HUDEP-2 (cell line): ENCODE measurements around the gene AGGF1.
"Not testable (repeated sequence)": the region's sequence is repeated elsewhere in the genome, so short reads cannot be mapped to it uniquely, and the experiment has no call there.

ENCODE experiments used
- DNase-seq, 76 experiments: peaks; one replicate each; lab custom pipeline; 2025; ENCODE audit not compliant: unreplicated experiment in 76 of 76; lab: John Stamatoyannopoulos, UW

AGGF1 gene

DNA sequence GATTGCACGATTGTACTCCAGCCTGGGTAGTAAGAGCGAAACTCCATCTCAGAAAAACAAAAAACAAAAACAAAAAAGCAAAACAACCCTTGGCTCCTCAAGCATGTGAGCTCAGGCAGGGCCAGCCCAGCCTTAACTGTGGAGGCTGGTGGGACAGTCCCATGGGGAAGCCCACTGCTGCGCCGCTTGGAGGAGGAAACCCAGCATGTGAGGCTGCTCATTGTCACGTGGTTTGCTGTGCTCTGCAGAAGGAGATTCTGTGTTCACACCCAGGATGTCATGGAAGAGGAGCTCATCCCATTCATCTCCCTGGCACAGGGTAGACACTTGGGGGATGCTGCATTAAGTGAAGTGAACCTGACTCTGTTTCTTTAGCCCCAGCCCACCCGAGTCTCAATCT, 52.9 kb downstream of the AGGF1 start:
- no peak for DNase-seq

DNA sequence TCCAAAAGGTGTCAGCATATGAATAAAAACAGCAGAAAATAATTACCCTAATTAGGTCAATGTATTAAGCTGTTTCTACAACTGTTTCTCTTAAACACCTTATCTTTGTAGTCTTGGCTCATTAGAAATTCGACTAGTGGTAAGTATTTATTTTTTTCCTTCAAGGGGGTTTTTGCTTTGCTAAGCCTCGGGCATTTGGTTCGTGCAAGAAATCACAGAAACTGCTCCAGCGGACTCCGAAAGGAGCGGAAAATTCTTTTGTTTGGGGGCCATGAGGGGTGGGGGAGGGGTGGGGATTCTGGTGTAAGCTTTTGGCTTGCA, 56.1 kb downstream of the AGGF1 start:
- peak in 2 of 76 experiments; percentile 38 to 60 for DNase-seq

DNA sequence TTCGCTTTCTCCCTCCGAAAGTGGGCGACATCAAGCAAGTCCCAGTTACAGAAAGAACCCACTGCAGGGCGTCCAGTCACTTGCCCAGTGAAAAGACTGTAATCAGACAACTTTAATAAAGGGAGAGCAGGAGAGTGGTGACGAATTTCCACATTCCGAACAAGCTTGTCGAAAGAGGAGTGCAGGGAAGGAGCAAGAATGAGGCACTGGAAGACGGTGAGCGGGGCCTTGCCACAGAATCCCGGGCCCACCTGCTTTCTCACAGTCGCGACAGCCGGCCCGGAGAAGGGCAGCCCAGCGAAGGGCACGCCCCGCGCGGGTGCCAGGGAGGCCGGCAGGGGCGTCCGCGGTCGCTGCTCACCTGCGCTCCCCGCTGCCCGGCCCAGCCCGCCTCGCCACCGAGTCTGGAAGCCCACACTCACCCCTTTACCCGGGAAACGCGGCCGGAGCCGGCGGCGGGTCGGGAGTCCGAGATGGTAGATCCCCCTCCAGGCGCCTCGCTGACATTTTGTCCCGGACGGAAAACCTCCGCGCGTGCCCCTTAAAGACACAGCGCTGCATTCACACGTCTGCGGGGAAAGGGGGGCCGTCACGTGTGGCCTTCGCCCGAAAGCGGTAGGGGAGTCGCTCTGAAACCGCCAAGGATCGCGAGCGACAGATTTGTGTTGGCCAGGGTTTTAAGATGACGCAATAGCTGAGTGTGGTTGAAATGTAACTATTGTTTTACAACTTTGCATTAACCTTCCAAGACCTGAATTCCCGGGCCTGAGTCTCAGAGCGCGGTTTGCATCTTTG, 56.7 kb downstream of the AGGF1 start, which contains the start of gene ZBED3:
TSS of gene ZBED3 (minus strand) at position 597 of the 795 bp plus-strand sequence. CDS start 9,407 bp downstream, outside the sequence.
- DNase-seq = peak in 72 of 76 experiments; percentile 22 to 79 (median 60)

DNA sequence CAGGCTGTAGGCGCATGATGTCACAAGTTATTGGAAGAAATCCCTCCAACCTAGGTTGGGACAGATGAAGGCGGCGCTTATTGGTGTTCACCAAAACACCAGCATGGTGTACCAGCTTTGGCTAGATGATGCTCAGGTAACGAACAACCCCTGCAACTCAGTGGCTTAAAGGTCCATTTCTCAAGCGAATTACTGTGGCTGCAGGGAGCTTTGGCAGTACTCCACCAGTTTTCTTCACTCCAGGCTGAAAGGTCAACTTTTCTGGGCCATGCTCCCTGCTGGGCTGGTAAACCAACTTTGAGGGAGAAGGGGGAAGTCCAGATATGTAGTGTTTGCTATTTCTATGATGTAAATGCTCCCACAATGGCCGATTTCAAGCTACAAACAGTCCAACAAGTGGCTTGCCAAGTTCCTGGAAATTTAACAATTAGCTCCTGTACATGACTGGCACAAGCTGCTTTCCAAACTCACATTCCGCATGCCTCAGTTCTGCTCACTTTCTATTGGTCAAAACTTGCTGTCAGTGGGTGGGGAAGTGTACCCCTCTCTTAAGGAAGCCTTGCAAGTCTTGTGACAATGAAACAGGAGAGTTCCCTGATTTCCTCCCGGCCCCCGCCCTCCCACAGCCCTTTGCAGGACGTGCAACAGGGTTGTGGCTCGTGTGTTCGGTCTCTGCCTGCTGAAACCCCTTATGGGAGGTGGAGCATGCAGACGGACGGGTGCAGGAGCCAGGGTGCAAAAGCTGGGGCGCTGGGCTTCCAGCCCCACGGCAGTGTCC, 57.5 kb downstream of the AGGF1 start:
- DNase-seq = peak in 2 of 76 experiments; percentile 18 to 34

DNA sequence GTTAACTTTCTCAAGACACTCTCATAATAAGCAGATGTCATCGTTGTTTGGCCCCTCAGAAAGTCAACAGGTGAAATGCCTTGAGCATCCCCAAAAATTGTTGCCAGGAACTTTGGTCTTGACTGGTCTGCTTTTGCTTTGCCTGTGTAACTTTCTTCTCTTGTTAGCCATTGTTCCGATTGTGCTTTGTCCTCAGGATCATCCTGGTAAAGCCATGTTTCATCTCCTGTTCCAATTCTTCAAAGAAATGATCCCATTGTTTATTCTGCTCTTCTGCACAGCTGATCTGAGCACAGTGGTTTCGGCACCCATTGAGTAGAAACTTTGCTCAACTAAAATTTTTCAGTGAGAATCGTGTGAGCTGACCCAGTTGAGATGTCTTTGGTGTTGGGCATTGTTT, 65.0 kb downstream of the AGGF1 start:
- no peak for DNase-seq

DNA sequence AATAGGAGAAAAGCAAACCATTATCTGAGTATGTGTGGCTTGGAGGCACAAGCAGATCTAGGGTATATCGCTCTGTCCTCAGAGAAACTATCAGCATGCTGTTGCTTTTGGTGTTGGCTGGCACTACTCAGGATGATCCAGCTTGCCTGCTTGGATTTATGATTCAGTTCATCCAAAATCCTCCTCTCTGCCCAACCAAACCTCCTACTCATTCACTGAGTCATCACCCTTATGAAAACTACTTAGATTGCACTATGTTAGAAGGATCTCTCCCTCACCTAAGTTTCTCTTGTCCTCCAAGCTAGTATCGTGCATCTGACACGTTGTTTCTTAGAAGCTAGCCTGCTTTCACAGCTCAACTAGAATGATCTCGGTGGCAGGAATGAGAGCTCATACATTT, 71.1 kb downstream of the AGGF1 start:
- no peak for DNase-seq

DNA sequence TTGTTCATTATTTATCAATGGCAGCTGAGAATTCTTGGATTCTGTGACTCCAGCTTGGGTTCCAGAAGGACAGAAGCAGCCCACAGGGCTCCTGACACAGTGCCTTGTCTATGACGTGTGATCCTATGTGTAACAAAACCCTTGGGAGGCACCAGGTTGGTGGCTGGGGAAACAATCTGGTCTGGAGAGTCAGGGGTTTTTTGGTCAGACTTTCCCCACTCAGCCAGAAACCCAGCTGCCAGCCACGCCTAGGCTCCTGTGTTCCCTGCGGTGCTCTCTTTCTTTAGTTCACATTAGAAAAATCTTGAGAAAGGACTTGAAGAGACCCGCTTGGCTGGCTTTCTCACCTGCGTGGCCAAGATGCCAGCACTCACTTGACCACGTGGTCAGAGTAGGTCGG, 72.3 kb downstream of the AGGF1 start:
- DNase-seq = no peak

DNA sequence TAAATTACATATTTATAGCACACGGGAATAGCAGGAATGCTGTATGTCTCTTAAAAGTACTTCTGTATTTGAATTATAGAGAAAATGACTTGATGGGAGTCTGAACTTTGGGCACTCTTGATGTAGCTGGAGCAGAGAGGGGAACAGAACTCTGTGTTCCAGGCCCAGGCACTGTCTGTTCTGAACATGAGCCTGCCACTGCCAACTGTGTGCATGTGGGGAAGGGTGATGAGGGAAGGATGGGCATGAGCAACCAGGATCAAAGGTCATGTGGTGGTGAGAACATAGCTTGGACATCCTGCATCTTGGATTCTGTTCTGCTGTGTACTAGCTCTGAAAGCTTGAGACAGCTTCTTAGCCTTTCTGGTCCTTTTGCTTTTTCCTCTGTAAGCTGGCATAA, 73.3 kb downstream of the AGGF1 start:
- DNase-seq = no peak

DNA sequence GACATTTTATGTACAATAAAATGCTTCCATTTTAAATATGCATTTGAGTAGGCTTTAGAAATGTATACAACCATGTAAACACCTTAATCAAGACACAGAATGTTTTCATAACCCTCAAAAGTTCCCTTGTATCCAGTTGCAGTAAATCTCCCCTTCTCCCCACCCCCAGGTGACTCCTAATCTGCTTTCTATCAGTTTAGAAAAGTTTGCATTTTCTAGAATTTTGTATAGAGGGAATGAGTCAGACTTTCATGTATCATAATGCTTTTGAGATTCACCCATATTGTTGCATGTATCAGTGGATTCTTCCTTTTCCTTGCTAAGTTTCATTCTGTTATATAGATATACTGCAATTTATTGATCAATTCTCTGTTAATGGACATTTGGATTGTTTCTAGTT, 74.6 kb downstream of the AGGF1 start:
- DNase-seq = no peak

DNA sequence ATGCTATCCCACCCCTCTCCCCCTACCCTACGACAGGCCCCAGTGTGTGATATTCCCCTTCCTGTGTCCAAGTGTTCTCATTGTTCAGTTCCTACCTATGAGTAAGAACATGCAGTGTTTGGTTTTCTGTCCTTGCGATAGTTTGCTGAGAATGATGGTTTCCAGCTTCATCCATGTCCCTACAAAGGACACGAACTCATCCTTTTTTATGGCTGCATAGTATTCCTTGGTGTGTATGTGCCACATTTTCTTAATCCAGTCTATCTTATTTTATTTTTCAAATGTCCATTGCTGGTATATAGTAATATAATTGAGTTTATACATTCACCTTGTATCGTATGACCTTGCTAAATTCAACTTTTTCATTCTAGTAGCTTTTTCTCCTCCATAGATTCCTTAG, 76.8 kb downstream of the AGGF1 start:
- not testable (repeated sequence) for DNase-seq
